ENCODE results near the gene PTPRN2.

GRCh38 chr7:157964521-157964920, 623.1 kb downstream of the PTPRN2 start:
- no peak for TF ChIP-seq CTCF (IDR thresholded peaks at IDR 0.05)
- TF ChIP-seq POLR2A (IDR thresholded peaks at IDR 0.05): no peak
- no peak for TF ChIP-seq POLR2AphosphoS5 (IDR thresholded peaks at IDR 0.05)
- TF ChIP-seq EP300 (IDR thresholded peaks at IDR 0.05): no peak
